OCI-LY7 (cell line): ENCODE data around the gene ABCC5. TPM values are rescaled to one million over a fixed set of nuclear protein-coding genes. Genes with fewer than 3 reads are reported as not detected.

Experiments used
- BruUV-seq: library from RNA; stranded (reverse); fragments of 400-500 nt; replicated peaks from 2 replicates; lab custom pipeline; 2021; lab: Mats Ljungman, UMichigan
- CTCF ChIA-PET: fragments of 300-600 bp; sonication (Branson Sonifier 250); formaldehyde crosslinking; loops from one replicate; lab custom pipeline; 2022; ENCODE audit warnings: antibody characterized with exemption; ENCODE audit not compliant: unreplicated experiment; lab: Charles Lee
- POLR2A ChIA-PET: fragments of 300-600 bp; sonication (Branson Sonifier 250); formaldehyde crosslinking; loops from one replicate; lab custom pipeline; 2022; ENCODE audit warnings: antibody characterized with exemption; lab: Charles Lee
- DNase-seq: peaks from one replicate; pipeline ENCODE4 v3.0.0-alpha.2; 2015; ENCODE audit warnings: low spot score
- H2AFZ ChIP-seq: fragments of 200-600 bp; sonication (generic), shearing (Covaris generic); 2 replicates; pipeline ENCODE4 v1.6.1; 2014; ENCODE audit warnings: mild to moderate bottlenecking, antibody characterized with exemption, low read length, moderate library complexity
- H3K27ac ChIP-seq: fragments of 200-600 bp; sonication (generic); 2 replicates; pipeline ENCODE4 v1.5.1; 2014; ENCODE audit warnings: mixed run types, low read depth, mild to moderate bottlenecking, moderate library complexity, low read length, inconsistent platforms; ENCODE audit not compliant: poor library complexity, severe bottlenecking
- H3K36me3 ChIP-seq: fragments of 200-600 bp; sonication (generic); 2 replicates; pipeline ENCODE4 v1.6.1; 2014; ENCODE audit warnings: mild to moderate bottlenecking, antibody characterized with exemption, low read length, moderate library complexity, mixed read lengths; ENCODE audit not compliant: insufficient read depth
- H3K4me1 ChIP-seq: fragments of 200-600 bp; sonication (generic); 2 replicates; pipeline ENCODE4 v1.5.1; 2014; ENCODE audit warnings: mild to moderate bottlenecking, low read length; ENCODE audit not compliant: insufficient read depth, poor library complexity, severe bottlenecking
- H3K4me2 ChIP-seq: fragments of 200-600 bp; sonication (generic); 2 replicates; pipeline ENCODE4 v1.6.1; 2014; ENCODE audit warnings: mild to moderate bottlenecking, low read length
- H3K4me3 ChIP-seq: fragments of 200-600 bp; sonication (generic); 2 replicates; pipeline ENCODE4 v1.5.1; 2014; ENCODE audit warnings: mild to moderate bottlenecking, low read depth, low read length; ENCODE audit not compliant: poor library complexity, severe bottlenecking
- H3K79me2 ChIP-seq: fragments of 200-600 bp; sonication (generic); 2 replicates; pipeline ENCODE4 v1.6.1; 2016; ENCODE audit warnings: low read depth, mild to moderate bottlenecking, low read length, moderate library complexity, mixed read lengths; ENCODE audit not compliant: insufficient read depth
- H3K9me2 ChIP-seq: fragments of 200-600 bp; sonication (generic); 2 replicates; pipeline ENCODE4 v1.6.1; 2016; ENCODE audit warnings: mild to moderate bottlenecking, low read length, mixed read lengths; ENCODE audit not compliant: insufficient read depth
- H3K9me3 ChIP-seq: fragments of 200-600 bp; sonication (generic); 2 replicates; pipeline ENCODE4 v1.6.1; 2014; ENCODE audit warnings: mild to moderate bottlenecking, mixed run types, low read length, mixed read lengths
- H4K20me1 ChIP-seq: fragments of 200-600 bp; sonication (generic); 2 replicates; pipeline ENCODE4 v1.6.1; 2014; ENCODE audit warnings: mild to moderate bottlenecking, antibody characterized with exemption, low read length, moderate library complexity, mixed read lengths; ENCODE audit not compliant: insufficient read depth
- EZH2phosphoT487 ChIP-seq: fragments of 200-600 bp; sonication (generic); IDR thresholded peaks from 2 replicates; pipeline ENCODE4 v1.6.1; 2018; ENCODE audit warnings: low read depth, borderline replicate concordance, mild to moderate bottlenecking, mixed run types, antibody characterized with exemption, low read length, moderate library complexity, mixed read lengths
- intact Hi-C: fragments of 100-400 bp; cut with micrococcal nuclease; formaldehyde crosslinking; loops from one replicate; pipeline ENCODE4 v1.10.0; 2022; ENCODE audit not compliant: unreplicated experiment
- total RNA-seq, 2 experiments: library from RNA; depleted of rRNA in 1 of 2; stranded (reverse); fragments of >200 nt in 1 of 2; shearing (Covaris generic) in 1 of 2; gene quantifications; 2 replicates each; pipeline ENCODE4 v1.2.3, GENCODE V29; 2014 to 2022
- TF ChIP-seq, protein P1 (sequence below): fragments of 200-600 bp; sonication (generic); conservative IDR thresholded peaks from 2 replicates; pipeline ENCODE4 v1.5.1; 2014; ENCODE audit warnings: mild to moderate bottlenecking, antibody characterized with exemption, low read length, moderate library complexity, mixed read lengths

The ABCC5 gene
- total RNA-seq, 2 experiments from 2014 or later = 18.1 to 24.8 TPM

DNA sequence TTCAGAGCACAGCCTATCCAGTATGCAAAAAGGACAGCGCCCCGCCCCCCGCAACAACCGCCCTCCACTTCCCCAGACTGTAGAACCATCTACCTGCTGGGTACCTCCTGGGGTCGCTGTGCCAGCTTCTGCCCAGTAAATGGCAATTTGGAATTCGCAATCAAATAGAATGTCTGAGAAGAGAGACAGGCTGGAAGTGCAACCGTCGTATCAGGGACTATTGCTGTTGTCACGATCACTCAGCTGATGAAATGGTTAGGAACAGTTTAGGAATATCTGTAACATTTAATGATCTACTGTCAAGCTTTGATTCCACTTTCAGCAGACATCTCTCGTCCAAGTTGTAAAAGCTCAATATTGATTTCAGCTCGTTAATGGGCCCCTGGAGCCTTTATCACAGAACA lies 119.7 kb downstream of the ABCC5 start:
- no peaks in the 10 kb centered on the region for H4K20me1 ChIP-seq
- intact Hi-C loops = loop anchor here (5.0 kb wide), 1 partner anchor 239 kb away; the partner anchor contains the start of gene EIF2B5
- no TSS peak for BruUV-seq
- H3K4me3 ChIP-seq = no peak overlapping the region
- H3K4me1 ChIP-seq = peaks cover 5% of the 10 kb centered on the region
- ChIA-PET POLR2A (interaction anchor here (0.7 to 4.1 kb wide), 4 partner anchors 20 to 117 kb away, joined by 3 to 28 read pairs (median 6); no protein-coding TSS in a partner anchor), CTCF (interaction anchor here (1.4 kb wide), 1 partner anchor 120 kb away, joined by 3 read pairs; no protein-coding TSS in a partner anchor)
- no peaks in the 10 kb centered on the region for H3K9me2 ChIP-seq
- TF ChIP-seq, protein P1, sequence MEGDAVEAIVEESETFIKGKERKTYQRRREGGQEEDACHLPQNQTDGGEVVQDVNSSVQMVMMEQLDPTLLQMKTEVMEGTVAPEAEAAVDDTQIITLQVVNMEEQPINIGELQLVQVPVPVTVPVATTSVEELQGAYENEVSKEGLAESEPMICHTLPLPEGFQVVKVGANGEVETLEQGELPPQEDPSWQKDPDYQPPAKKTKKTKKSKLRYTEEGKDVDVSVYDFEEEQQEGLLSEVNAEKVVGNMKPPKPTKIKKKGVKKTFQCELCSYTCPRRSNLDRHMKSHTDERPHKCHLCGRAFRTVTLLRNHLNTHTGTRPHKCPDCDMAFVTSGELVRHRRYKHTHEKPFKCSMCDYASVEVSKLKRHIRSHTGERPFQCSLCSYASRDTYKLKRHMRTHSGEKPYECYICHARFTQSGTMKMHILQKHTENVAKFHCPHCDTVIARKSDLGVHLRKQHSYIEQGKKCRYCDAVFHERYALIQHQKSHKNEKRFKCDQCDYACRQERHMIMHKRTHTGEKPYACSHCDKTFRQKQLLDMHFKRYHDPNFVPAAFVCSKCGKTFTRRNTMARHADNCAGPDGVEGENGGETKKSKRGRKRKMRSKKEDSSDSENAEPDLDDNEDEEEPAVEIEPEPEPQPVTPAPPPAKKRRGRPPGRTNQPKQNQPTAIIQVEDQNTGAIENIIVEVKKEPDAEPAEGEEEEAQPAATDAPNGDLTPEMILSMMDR = no peak
- no peak for TF ChIP-seq EZH2phosphoT487
- H3K27ac ChIP-seq = no peak overlapping the region
- no peak for DNase-seq
- no peaks in the 10 kb centered on the region for H3K36me3 ChIP-seq
- no peaks in the 10 kb centered on the region for H3K79me2 ChIP-seq
- H3K9me3 ChIP-seq = no peaks in the 10 kb centered on the region
- no peak overlapping the region for H2AFZ ChIP-seq
- H3K4me2 ChIP-seq = no peak overlapping the region

DNA sequence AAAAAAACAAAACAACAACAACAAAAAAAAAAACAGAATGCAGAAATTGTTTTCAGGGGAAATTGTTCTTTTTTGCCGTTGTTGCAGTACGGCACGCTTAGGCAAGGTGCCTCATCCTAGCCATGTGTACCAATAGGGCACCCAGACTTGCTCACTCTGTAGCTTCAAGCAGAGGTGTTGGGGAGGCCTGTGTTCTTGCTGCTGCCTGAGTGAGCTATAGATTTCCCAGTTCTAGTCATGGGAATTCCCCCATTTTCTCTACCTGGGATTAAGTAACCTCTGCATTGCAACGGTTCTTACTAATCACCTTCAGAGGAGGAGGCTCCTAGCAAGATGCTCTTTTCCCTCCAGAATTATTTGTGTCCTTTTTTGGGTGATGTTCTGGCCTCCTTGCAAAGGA lies 120.1 kb downstream of the ABCC5 start:
- BruUV-seq = no TSS peak
- TF ChIP-seq, protein P1 = no peak
- TF ChIP-seq EZH2phosphoT487 = no peak
- no peak for DNase-seq
- POLR2A ChIA-PET = interaction anchor here (0.6 to 4.1 kb wide), 6 partner anchors 19 to 237 kb away, joined by 3 to 28 read pairs (median 4); partner anchors contain the start of gene ABCC5
- Histone ChIP-seq H3K27ac (no peak overlapping the region), H2AFZ (no peak overlapping the region), H3K4me1 (peaks cover 5% of the 10 kb centered on the region), H3K9me2 (no peaks in the 10 kb centered on the region), H3K36me3 (no peaks in the 10 kb centered on the region), H3K9me3 (no peaks in the 10 kb centered on the region), H4K20me1 (no peaks in the 10 kb centered on the region), H3K4me3 (no peak overlapping the region), H3K4me2 (no peak overlapping the region), H3K79me2 (no peaks in the 10 kb centered on the region)
- intact Hi-C loops = loop anchor here (5.0 kb wide), 1 partner anchor 240 kb away; the partner anchor contains the start of gene EIF2B5
- CTCF ChIA-PET = interaction anchor here (1.4 kb wide), 1 partner anchor 121 kb away, joined by 3 read pairs; no protein-coding TSS in a partner anchor

DNA sequence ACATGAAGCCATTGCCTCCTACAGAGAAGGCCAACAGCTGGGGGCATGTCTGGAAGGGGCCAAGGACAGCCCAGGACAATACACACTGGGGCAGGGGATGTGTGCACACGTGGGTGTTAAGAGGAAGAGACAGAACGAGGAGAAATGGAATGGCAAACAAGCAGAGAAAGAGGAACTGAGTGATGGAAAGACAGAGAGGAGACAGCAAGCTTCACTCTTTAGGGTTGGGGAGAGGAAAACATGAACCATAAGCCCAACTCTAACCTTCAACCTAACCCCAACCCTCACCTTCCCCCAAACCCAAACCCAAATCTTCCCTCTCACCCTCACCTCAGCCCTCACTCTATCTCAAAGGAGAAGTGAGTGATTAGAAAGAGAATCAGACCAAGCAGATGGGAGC lies 121.1 kb downstream of the ABCC5 start:
- CTCF ChIA-PET = interaction anchor here (0.6 to 1.3 kb wide), 4 partner anchors 110 to 642 kb away, joined by 3 to 4 read pairs (median 3); partner anchors contain the start of gene EEF1AKMT4
- no peaks in the 10 kb centered on the region for H3K9me2 ChIP-seq

More for the DNA sequence above, 121.1 kb downstream of the ABCC5 start:
- H3K4me3 ChIP-seq = no peak overlapping the region
- no peaks in the 10 kb centered on the region for H3K36me3 ChIP-seq
- no peaks in the 10 kb centered on the region for H3K79me2 ChIP-seq
- TF ChIP-seq EZH2phosphoT487 = no peak
- TF ChIP-seq, protein P1 = no peak
- H3K27ac ChIP-seq = no peak overlapping the region
- H3K4me2 ChIP-seq = no peak overlapping the region
- no peaks in the 10 kb centered on the region for H3K9me3 ChIP-seq
- H3K4me1 ChIP-seq = peaks cover 5% of the 10 kb centered on the region
- BruUV-seq = no TSS peak
- H2AFZ ChIP-seq = no peak overlapping the region
- DNase-seq = no peak
- H4K20me1 ChIP-seq = no peaks in the 10 kb centered on the region
- POLR2A ChIA-PET = interaction anchor here (0.6 to 4.1 kb wide), 3 partner anchors 119 to 556 kb away, joined by 3 to 28 read pairs (median 5); partner anchors contain the start of gene ABCC5
- intact Hi-C loops = loop anchor here (5.0 kb wide), 1 partner anchor 241 kb away; the partner anchor contains the start of gene EIF2B5
